GM21390 (cell line): ENCODE measurements around the gene METTL23.
"Not testable (repeated sequence)": the region's sequence is repeated elsewhere in the genome, so short reads cannot be mapped to it uniquely, and the experiment has no call there.

ENCODE experiments used
- ATAC-seq: cut with Tn5 transposase; IDR thresholded peaks from one replicate; pipeline ENCODE4 v1.9.1; 2021; ENCODE audit not compliant: unreplicated experiment

The METTL23 gene

GRCh38 chr17:76710863-76711611 lies 15.6 kb upstream of the METTL23 start, which contains the start of gene MXRA7:
Gene MXRA7, minus strand, starts transcription at chr17:76710965. Its CDS starts 19 bp downstream, at chr17:76710946.
- no peak for ATAC-seq

GRCh38 chr17:76712321-76712720 lies 14.3 kb upstream of the METTL23 start:
- not testable (repeated sequence) for ATAC-seq

GRCh38 chr17:76713765-76714164 lies 12.9 kb upstream of the METTL23 start:
- ATAC-seq = no peak

GRCh38 chr17:76714336-76714735 lies 12.3 kb upstream of the METTL23 start:
- no peak for ATAC-seq

GRCh38 chr17:76714822-76715495 lies 11.7 kb upstream of the METTL23 start:
- no peak for ATAC-seq

- ATAC-seq = no peak
These were observed 11.2 kb upstream of the METTL23 start for GRCh38 chr17:76715496-76715830.

GRCh38 chr17:76716146-76716838 lies 10.3 kb upstream of the METTL23 start:
- ATAC-seq = no peak

- no peak for ATAC-seq
These were observed 9.8 kb upstream of the METTL23 start for GRCh38 chr17:76716839-76717215.

GRCh38 chr17:76718516-76718915 lies 8.1 kb upstream of the METTL23 start:
- no peak for ATAC-seq

- ATAC-seq = no peak
These were observed 6.4 kb upstream of the METTL23 start for GRCh38 chr17:76720211-76720610.

GRCh38 chr17:76720941-76721340 lies 5.7 kb upstream of the METTL23 start:
- no peak for ATAC-seq

GRCh38 chr17:76721463-76721862 lies 5.2 kb upstream of the METTL23 start:
- ATAC-seq = no peak

GRCh38 chr17:76722279-76722678 lies 4.4 kb upstream of the METTL23 start:
- no peak for ATAC-seq

GRCh38 chr17:76722977-76723376 lies 3.7 kb upstream of the METTL23 start:
- not testable (repeated sequence) for ATAC-seq

GRCh38 chr17:76723812-76724211 lies 2.8 kb upstream of the METTL23 start:
- ATAC-seq = no peak

GRCh38 chr17:76725580-76726230 lies 934 bp upstream of the METTL23 start:
- ATAC-seq = peak; percentile 29

- ATAC-seq = peak; percentile 60
These were observed 336 bp upstream of the METTL23 start, which contains the start of gene JMJD6 for GRCh38 chr17:76726231-76726775. Gene JMJD6, minus strand, starts transcription at chr17:76726606. Its CDS starts 131 bp downstream, at chr17:76726475.

- ATAC-seq = no peak
These were observed 1.3 kb downstream of the METTL23 start for GRCh38 chr17:76727745-76728456.

GRCh38 chr17:76731800-76732733 lies 5.4 kb downstream of the METTL23 start:
- not testable (repeated sequence) for ATAC-seq
